Posterior vena cava (tissue), 2 donors: Measurements from ENCODE around the gene LRFN2. TPM values are rescaled to one million over a fixed set of nuclear protein-coding genes. Genes with fewer than 3 reads are reported as not detected.

Source experiments
- DNase-seq: peaks from one replicate; pipeline ENCODE4 v3.0.0-alpha.2; 2020; ENCODE audit warnings: low spot score
- intact Hi-C, 2 donors: fragments of 100-400 bp; cut with DNase I; formaldehyde crosslinking; loops; one replicate each; pipeline versions ENCODE4 v1.14.1 to v1.14.2; 2022 to 2023
- total RNA-seq, 2 donors: library from RNA; stranded (reverse); fragmentation: NEBNext Ultra II Directional; extraction: Animal tissue kit (Norgen Biotek cat#: 25700); gene quantifications; one replicate each; pipeline ENCODE4 v1.2.1, GENCODE V29; 2021
- donor health status: DM: yes; HTN: yes; CAD: no.
- donor health status: DM: yes; HTN: yes; CAD: no.

Gene LRFN2
- total RNA-seq, 2 donors from 2014 or later = not detected

DNA sequence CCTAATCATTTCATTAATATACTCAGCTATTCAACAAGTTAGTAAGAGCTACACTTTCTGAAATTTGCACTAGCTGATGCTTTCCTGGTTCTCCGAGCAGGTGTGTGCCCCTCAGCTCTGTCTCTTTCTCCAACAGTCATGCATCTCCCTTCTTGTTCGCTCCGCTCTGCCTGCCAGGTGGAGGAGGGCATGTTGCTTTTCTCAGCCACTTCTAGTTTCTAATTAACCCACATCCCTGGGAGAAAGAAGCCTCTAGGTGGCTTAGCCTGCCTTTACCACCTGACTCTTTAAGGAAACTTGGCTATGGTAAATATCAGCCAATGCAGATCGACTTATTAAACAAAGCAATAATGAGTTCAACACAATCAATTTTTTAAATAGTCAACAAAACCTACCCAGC, 34.2 kb downstream of the LRFN2 start:
- peak; percentile 50 for DNase-seq
- intact Hi-C loops = no loop called here

GRCh38 chr6:40551966-40552505, 35.1 kb downstream of the LRFN2 start:
- DNase-seq = no peak

DNA sequence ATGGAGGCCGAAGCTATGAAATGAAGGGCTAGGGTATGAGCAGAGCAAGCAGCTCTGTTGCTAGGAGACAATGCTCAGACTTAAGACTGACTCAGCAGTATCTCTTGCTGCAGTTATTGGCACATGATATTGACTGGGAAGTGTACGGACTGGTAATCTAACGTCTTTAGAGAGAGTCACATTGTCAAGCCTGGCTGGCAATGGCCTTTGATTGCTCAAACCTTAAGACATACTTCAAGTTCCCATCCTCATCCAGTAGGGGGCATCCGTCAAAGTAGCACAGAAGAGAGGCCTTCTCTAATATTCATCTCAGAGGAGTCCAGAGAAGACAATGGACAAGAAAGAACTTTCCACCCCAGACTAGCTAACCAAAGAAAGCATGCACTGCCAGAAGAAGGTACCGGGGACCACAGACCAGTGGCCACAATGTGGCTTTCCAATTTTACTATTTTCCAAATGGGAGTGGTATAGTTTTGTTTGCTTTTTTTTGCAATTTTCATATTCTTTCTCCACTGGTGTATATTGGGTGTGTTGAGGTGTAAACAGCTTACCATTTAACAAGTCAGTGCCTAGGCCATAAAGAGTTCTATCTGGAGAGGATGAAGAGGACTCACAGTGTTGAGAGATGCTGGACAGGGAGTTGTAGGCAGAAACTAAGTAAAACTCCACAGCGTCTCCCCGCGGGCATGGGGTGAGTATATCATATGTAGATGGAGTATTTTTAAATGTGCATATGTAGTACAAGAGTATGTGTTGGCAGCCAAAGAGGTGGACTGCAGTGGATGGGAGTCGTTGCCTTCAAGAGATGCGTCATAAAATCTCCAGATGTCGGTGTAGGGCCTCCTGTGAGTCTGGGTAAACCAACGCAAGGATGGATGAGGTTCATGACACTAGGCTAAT, 36.7 kb downstream of the LRFN2 start:
- peak; percentile 49 for DNase-seq
- intact Hi-C loops = no loop called here

More at GRCh38 chr6:40551966-40552505, 35.1 kb downstream of the LRFN2 start:
- intact Hi-C loops = no loop called here

- intact Hi-C loops = no loop called here
- no peak for DNase-seq
These were observed 41.2 kb downstream of the LRFN2 start for GRCh38 chr6:40545954-40546353.

DNA sequence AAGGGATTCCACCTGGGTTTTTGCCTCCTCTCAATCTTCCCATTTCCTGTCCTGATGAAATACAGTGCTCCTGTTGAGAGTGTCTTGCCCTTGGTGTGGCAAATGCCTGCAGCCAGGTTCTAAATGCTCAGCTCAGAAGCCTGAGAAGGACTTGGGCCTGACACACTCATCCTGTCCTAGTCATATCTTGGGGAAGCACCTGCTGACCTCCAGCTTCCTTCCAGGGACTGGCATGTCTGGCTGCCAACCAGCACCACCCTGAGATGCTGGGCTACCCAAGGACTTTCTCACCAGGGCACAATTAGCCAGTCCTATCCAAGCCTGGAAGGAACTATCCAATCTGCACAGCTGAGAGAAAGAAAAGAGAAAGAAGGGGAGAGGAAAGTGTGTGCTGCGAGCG, 43.4 kb downstream of the LRFN2 start:
- DNase-seq = no peak
- intact Hi-C loops = no loop called here

GRCh38 chr6:40543146-40543545, 44.0 kb downstream of the LRFN2 start:
- intact Hi-C loops = no loop called here
- DNase-seq = no peak

DNA sequence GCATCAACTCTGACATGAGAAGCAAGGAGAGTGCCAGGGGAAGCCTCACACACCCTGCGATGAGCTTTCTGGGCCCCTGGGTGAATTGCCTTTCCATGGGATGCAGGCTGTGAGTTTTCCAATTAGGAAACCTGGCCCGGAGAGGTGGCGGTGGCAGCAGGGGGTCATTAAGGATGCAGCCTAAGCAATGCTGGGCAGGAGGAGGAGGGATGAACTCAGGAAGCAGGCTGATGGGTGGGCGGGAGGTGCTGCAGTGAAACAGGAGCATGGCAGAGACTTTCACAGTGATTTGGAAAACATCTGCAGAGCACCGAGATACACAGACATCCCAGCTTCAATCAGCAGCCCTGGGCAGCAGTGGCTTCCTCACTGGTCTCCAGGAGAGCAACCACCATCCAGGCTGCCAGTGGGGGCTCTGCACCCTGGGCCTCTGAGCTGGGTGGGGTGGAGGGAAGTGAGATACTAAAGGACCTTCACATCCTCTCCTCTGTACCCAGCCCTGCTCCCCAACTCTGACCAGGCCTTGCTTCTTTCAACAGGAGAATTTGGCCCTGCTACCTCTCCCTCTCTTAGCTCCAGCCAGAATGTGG, 44.9 kb downstream of the LRFN2 start:
- intact Hi-C loops = no loop called here
- no peak for DNase-seq

GRCh38 chr6:40541556-40542174, 45.5 kb downstream of the LRFN2 start:
- intact Hi-C loops = no loop called here
- no peak for DNase-seq

- peak; percentile 53 for DNase-seq
These were observed 46.4 kb downstream of the LRFN2 start for GRCh38 chr6:40540790-40541189.

GRCh38 chr6:40539853-40540252, 47.3 kb downstream of the LRFN2 start:
- intact Hi-C loops = no loop called here
- peak; percentile 52 for DNase-seq

More at GRCh38 chr6:40540790-40541189, 46.4 kb downstream of the LRFN2 start:
- intact Hi-C loops = no loop called here

DNA sequence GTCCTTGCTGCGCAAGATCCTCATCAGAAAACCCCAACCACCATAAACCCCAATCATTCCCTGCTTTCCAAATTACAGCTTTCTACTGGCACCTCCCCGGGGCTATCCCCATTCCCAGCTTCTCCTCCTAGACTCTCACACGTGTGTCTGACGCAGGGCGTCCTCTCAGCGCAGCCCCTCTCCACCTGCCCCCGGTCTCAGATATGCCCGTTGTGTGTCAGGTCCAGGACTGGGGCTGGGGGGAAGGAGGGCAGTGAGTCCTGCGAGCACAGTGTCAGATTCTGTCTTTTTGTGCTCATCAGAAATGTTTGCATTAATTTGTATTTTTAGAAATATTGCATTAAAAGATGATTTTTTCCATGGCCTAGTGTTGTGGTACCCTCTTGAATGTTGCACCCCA, 48.6 kb downstream of the LRFN2 start:
- peak; percentile 38 for DNase-seq
- intact Hi-C loops = no loop called here

- peak; percentile 53 for DNase-seq
- intact Hi-C loops = no loop called here
These were observed 49.7 kb downstream of the LRFN2 start for GRCh38 chr6:40537446-40537845.

DNA sequence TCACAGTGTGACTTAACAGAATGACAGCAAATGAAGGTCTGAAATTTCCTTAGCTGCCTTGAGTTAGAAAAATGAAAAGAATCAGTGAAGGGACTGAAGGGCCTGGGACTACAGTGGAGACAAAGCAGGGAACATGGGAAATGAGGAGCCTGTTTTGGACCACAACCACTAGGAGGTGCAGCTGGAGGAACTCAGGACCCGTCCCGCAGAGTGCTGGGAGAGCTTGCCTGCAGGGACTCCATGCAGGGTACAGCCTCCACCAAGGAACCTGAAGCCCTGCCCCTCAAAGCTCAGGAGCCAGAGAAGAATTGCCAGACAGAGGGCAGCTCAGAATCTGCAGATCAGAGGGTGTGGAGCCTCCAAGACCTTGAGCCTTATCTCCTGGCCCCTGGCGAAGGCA, 50.7 kb downstream of the LRFN2 start:
- intact Hi-C loops = no loop called here
- DNase-seq = peak; percentile 73

- DNase-seq = peak; percentile 58
- intact Hi-C loops = no loop called here
These were observed 51.3 kb downstream of the LRFN2 start for GRCh38 chr6:40535819-40536380.

GRCh38 chr6:40535110-40535818, 51.9 kb downstream of the LRFN2 start:
- peak; percentile 24 for DNase-seq
- intact Hi-C loops = no loop called here

DNA sequence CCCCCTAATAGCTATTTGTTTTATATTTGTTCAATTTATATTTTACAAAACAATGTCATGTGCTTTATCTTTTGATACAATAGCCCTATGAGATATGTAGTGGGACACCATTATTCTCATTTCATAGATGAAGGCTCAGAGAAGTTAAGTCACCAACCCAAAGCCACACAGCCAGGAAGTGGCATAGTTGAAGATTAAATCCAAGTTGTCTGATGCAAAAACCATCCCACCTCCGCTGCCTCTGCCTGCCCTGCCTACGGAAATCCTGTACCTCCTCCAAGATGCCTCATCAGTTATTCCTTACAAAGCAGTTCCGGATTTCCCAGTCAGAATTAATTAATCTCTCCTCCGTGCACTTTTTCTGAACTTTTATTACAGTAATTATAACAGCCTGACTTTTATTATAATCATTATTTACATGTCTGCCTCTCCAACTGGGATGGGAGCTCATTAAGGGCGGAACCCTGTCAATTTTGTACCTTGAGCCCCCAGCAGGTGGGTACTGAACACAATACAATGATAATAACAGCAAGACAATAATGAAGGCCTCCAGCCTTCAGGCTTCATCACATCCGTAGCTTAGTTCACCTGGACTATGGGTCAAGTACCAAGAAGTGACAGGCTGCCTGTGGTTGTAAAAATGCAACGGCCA, 54.7 kb downstream of the LRFN2 start:
- intact Hi-C loops = no loop called here
- no peak for DNase-seq

DNA sequence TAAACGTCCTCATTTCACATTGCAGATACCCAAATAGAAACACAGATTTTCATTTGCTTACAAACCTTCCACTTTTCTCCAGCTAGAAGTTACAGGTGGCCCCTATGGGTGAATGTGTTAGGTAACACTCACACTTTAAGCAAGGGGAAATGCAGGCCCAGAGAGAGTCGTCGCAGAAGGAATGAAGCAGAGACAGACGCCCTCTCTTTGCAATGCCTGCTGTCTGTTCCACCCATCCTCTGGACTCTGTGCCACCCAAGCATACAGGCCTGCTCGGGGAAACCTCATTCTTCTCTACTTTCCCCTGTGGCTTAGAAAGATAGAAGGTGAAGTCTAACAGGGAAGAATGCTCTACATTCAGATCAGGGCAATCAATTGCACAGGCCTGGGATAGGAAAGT, 57.2 kb downstream of the LRFN2 start:
- no peak for DNase-seq
- intact Hi-C loops = no loop called here

- intact Hi-C loops = no loop called here
- no peak for DNase-seq
These were observed 58.1 kb downstream of the LRFN2 start for GRCh38 chr6:40529040-40529439.

DNA sequence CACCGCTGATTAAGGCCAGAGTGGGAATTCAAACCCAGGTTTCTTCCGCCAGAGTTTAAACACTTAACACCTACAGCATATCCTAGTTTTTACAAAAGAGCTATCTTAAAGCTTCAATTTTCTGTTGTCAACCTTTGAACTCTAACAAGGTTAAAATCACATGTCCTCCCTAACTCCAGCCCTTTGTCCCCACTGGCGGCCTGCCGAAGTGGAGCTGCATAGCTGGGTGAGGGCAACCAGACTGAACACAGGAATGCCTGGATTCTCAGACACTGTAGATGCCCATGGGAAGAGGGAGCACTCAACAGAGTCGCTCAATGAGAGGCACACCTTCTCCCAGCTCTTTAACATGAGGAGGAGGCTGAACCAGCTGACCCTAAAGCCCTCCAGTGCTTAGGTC, 59.1 kb downstream of the LRFN2 start:
- no peak for DNase-seq
- intact Hi-C loops = no loop called here
